Activated CD4-positive, alpha-beta memory T cell treated with anti-CD3 and anti-CD28 coated beads, Interleukin-2, amount 10 ng/mL, durations not matched to agents 7 days and 5 days (primary cell): ENCODE results near the gene MARCHF11. TPM values are rescaled to one million over a fixed set of nuclear protein-coding genes. Genes with fewer than 3 reads are reported as not detected.

Source experiments
- CTCF ChIA-PET: fragments of 350-600 bp; sonication (Branson Sonifier 250); formaldehyde crosslinking; loops from one replicate; lab custom pipeline; 2021; ENCODE audit warnings: antibody characterized with exemption, inconsistent platforms; lab: Charles Lee
- POLR2A ChIA-PET: fragments of 350-600 bp; sonication (Branson Sonifier 250); formaldehyde crosslinking; loops from one replicate; lab custom pipeline; 2021; ENCODE audit warnings: antibody characterized with exemption; lab: Charles Lee
- DNase-seq: peaks from one replicate; pipeline ENCODE4 v3.0.0-alpha.2; 2020
- H3K27ac Mint-ChIP-seq: one replicate; pipeline ENCODE4 v1.8.0; 2021; ENCODE audit warnings: mild to moderate bottlenecking, mixed read lengths
- H3K27me3 Mint-ChIP-seq: one replicate; pipeline ENCODE4 v1.8.0; 2021; ENCODE audit warnings: mixed read lengths
- H3K36me3 Mint-ChIP-seq: one replicate; pipeline ENCODE4 v1.8.0; 2021; ENCODE audit warnings: low read depth, mixed read lengths
- H3K4me1 Mint-ChIP-seq: one replicate; pipeline ENCODE4 v1.8.0; 2021; ENCODE audit warnings: mixed read lengths
- H3K4me3 Mint-ChIP-seq: one replicate; pipeline ENCODE4 v1.8.0; 2021; ENCODE audit warnings: mild to moderate bottlenecking, mixed read lengths
- H3K9me3 Mint-ChIP-seq: one replicate; pipeline ENCODE4 v1.8.0; 2021; ENCODE audit warnings: mixed read lengths
- total RNA-seq, 2 experiments: library from RNA; stranded (reverse); gene quantifications; one replicate each; pipeline ENCODE4 v1.2.3, GENCODE V29; 2021

The MARCHF11 gene
- total RNA-seq, 2 experiments from 2014 or later: not detected

DNA sequence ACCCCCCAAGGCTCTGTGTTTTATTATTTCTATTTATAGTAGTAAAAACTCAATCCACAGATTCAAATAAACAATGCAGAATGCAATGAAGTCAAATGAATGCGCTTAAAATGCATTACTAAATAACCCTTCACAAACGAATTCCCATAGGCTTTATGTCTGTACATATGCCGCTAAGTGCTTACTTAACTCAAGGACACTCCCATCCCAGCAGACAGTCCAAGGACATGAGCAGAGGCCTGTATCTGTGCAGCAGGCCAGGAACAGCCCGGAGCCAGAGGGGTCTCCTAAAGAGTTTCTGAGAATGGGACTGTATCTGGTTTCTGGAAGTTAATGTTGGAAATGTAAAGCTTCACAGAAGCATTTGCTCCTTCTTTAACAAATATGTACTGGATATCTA, 59.8 kb downstream of the MARCHF11 start:
- no peaks in the 10 kb centered on the region for H3K4me1 Mint-ChIP-seq
- ChIA-PET POLR2A (no interaction called here), CTCF (no interaction called here)
- H3K9me3 Mint-ChIP-seq: no peaks in the 10 kb centered on the region
- H3K36me3 Mint-ChIP-seq: no peaks in the 10 kb centered on the region
- H3K27ac Mint-ChIP-seq: no peak overlapping the region
- no peak for DNase-seq
- H3K27me3 Mint-ChIP-seq: no peaks in the 10 kb centered on the region
- no peak overlapping the region for H3K4me3 Mint-ChIP-seq

DNA sequence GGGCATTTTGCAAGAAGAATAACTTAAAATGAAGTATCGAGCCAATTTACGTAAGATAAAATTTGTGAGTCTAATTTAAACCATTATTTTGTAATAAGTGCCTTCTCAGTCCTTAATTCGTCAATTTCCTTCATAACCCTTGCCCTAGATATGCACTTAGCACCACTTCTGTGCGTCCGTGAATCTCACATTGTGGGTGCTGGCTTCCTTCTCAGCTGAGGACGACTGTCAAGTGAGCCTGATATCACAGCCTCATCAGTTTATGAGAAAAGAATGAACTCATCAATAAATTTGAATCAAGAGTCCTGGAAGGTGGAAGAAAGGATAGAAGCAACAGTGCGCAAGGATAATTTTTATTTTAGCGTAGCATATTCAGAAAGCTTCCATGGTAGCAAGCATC, 64.5 kb downstream of the MARCHF11 start:
- Mint-ChIP-seq H3K9me3 (no peaks in the 10 kb centered on the region), H3K4me1 (no peaks in the 10 kb centered on the region), H3K27ac (no peak overlapping the region), H3K4me3 (no peak overlapping the region), H3K36me3 (no peaks in the 10 kb centered on the region), H3K27me3 (no peaks in the 10 kb centered on the region)
- DNase-seq: no peak
- POLR2A ChIA-PET: no interaction called here
- CTCF ChIA-PET: no interaction called here

DNA sequence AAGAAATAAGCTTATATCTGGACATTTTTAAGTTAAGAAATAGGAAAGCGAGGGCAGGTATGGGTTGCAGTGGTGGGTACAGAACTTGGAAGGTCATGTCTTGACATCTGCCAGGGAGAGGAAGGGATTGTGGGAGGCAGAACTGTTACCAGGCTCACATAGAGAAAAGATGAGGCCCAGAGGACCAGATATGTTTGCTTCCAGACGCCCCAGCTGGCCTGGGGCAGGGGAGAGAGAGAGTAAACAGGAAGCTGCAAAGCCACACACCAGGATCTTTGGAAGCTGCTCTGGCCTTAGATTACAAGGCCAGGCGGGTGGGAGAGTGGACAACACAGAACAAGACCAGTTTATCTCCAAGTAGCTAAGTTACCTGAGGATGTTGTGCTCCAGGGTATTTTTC, 71.2 kb downstream of the MARCHF11 start:
- H3K4me3 Mint-ChIP-seq: no peak overlapping the region
- no peak for DNase-seq
- no peaks in the 10 kb centered on the region for H3K4me1 Mint-ChIP-seq
- H3K36me3 Mint-ChIP-seq: no peaks in the 10 kb centered on the region
- ChIA-PET POLR2A (no interaction called here), CTCF (no interaction called here)
- no peak overlapping the region for H3K27ac Mint-ChIP-seq
- H3K27me3 Mint-ChIP-seq: no peaks in the 10 kb centered on the region
- H3K9me3 Mint-ChIP-seq: peaks cover 8% of the 10 kb centered on the region

DNA sequence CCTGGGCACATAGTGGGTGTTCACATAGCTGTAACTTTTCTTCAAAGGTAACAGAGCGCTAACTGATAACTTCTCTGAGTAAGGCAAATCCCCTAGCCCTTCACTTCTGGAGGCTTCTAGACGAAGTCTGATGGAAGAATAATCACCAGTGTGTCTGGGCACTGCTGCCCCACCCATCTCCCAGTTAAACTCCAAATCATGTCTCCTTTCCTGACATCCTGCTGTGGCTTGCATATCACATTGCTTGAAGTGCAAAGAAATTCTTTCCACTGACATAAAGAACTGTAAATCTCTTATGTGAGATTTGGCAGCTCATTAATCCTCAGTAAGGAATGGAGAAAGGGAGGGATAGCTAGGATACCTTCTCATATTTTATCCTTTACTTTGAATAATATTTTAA, 74.6 kb downstream of the MARCHF11 start:
- DNase-seq: no peak
- no peaks in the 10 kb centered on the region for H3K27me3 Mint-ChIP-seq
- H3K36me3 Mint-ChIP-seq: no peaks in the 10 kb centered on the region
- ChIA-PET CTCF (no interaction called here), POLR2A (no interaction called here)
- H3K4me1 Mint-ChIP-seq: no peaks in the 10 kb centered on the region
- H3K27ac Mint-ChIP-seq: no peak overlapping the region
- H3K4me3 Mint-ChIP-seq: no peak overlapping the region
- peaks cover 8% of the 10 kb centered on the region for H3K9me3 Mint-ChIP-seq

DNA sequence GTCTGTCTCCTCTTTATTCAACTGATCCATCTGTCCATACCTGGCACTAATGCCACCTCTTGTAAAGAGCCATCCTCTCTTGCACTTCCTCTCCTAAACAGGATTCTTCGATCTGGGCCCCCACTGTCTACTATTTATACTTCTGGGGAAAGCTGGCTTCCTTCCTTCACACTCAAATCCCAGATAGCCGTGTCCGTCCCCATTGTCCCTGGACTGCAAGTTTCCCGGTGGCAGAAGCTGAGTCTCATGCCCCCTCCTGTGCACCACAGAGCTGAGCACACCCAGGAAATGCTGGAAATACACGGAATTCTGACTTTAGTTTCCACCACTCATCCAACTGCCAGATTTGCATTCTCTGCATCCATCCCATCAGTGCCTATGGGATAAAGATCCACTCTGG, 84.0 kb downstream of the MARCHF11 start:
- Mint-ChIP-seq H3K4me1 (no peaks in the 10 kb centered on the region), H3K36me3 (no peaks in the 10 kb centered on the region), H3K9me3 (no peaks in the 10 kb centered on the region), H3K27ac (no peak overlapping the region), H3K27me3 (no peaks in the 10 kb centered on the region), H3K4me3 (no peak overlapping the region)
- ChIA-PET CTCF (no interaction called here), POLR2A (no interaction called here)
- no peak for DNase-seq

DNA sequence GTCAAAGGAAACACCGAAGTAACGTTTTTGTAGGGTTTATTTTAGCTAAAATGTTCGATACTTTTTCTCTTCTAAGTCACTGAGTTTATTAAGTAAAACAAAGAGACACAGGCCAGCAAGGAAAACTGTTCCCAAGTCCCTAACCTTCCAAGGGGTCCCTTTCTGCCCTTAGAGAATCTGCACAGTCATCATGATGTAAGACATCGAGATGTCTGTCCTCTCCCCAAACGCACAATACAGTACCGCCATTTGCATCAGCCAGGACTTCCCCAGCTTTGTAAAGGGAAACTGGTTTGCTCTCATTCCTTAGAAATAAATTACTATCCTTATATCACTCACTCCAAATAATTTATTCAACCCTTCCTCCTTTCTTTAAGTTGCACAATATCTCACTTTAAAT, 89.3 kb downstream of the MARCHF11 start:
- no peaks in the 10 kb centered on the region for H3K27me3 Mint-ChIP-seq
- H3K9me3 Mint-ChIP-seq: no peaks in the 10 kb centered on the region
- no peaks in the 10 kb centered on the region for H3K36me3 Mint-ChIP-seq
- no peak overlapping the region for H3K4me3 Mint-ChIP-seq
- CTCF ChIA-PET: no interaction called here
- DNase-seq: no peak
- H3K4me1 Mint-ChIP-seq: no peaks in the 10 kb centered on the region
- H3K27ac Mint-ChIP-seq: no peak overlapping the region
- POLR2A ChIA-PET: no interaction called here

DNA sequence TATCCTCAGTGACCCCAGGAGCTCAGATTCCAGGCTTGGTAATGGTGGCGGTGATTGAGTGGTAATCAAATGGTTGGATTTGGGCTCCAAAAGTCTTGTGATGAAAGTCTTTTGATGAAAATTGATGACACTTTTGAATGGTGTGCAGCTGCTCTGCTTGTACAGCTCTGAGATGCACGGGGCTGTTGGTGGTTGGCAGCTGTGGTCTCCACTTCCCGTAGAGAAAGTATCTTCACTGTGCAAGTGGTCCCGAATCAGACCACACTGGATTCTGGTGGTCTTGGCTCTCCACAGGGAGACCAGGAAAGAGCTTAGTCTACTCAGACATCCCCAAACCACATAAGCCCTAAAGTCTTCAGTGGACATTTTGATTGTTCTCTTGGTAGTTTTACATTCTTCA, 96.6 kb downstream of the MARCHF11 start:
- Mint-ChIP-seq H3K36me3 (no peaks in the 10 kb centered on the region), H3K4me3 (no peak overlapping the region), H3K27ac (no peak overlapping the region), H3K4me1 (no peaks in the 10 kb centered on the region), H3K9me3 (peaks cover 2% of the 10 kb centered on the region), H3K27me3 (no peaks in the 10 kb centered on the region)
- ChIA-PET POLR2A (no interaction called here), CTCF (no interaction called here)
- DNase-seq: no peak

DNA sequence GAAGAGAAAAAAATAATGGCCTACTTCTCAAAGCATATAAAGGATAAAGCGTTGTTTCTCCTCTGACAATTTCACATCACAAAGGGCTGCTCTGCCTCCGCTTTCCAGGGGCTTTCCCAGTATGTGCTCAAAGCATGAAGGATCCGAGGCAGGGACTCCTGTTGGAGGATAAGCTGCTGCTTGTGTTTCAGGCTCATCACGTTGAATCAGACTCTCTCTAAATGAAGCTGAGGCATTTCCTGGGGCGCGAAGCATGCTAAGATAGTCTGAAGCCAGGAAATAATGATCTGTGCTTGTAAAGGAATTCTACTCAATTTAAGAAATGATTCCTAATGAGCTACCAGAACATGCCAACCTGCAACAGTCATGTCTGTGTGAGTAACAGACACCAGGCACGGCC, 97.5 kb downstream of the MARCHF11 start:
- CTCF ChIA-PET: no interaction called here
- no peaks in the 10 kb centered on the region for H3K36me3 Mint-ChIP-seq

DNA sequence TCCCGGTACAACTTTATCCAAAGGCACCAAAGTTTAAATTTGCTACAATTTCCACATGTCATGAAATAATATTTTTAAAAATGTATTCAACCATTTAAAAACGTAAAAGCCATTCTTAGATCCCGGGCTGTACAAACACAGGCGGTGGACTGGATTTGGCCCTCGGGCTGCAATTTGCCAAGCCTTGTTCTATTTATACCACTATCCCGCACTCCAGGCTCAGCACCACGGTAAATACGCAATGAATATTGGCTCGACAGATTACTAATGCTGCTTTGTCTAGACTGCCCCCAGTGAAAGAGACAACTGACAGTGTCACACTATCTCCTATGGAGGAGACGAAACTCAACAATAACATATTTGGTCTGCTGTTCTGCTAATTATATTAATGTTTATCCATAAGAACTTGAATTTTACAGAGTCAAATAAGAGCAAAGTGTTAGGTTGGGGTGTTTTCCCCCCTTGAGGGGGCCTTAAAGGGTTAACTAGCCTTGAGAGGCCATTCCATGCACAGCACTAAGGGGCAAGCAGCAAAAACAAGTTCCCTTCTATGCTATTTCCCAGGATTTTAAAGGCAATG, 98.1 kb downstream of the MARCHF11 start:
- DNase-seq: no peak
- H3K36me3 Mint-ChIP-seq: no peaks in the 10 kb centered on the region
- POLR2A ChIA-PET: no interaction called here
- no peak overlapping the region for H3K27ac Mint-ChIP-seq
- H3K27me3 Mint-ChIP-seq: no peaks in the 10 kb centered on the region
- H3K4me3 Mint-ChIP-seq: no peak overlapping the region
- CTCF ChIA-PET: no interaction called here
- H3K9me3 Mint-ChIP-seq: peaks cover 2% of the 10 kb centered on the region
- H3K4me1 Mint-ChIP-seq: no peaks in the 10 kb centered on the region

More for the DNA sequence above, 97.5 kb downstream of the MARCHF11 start:
- POLR2A ChIA-PET: no interaction called here
- H3K4me3 Mint-ChIP-seq: no peak overlapping the region
- H3K27me3 Mint-ChIP-seq: no peaks in the 10 kb centered on the region
- no peak for DNase-seq
- H3K9me3 Mint-ChIP-seq: peaks cover 2% of the 10 kb centered on the region
- H3K27ac Mint-ChIP-seq: no peak overlapping the region
- no peaks in the 10 kb centered on the region for H3K4me1 Mint-ChIP-seq

DNA sequence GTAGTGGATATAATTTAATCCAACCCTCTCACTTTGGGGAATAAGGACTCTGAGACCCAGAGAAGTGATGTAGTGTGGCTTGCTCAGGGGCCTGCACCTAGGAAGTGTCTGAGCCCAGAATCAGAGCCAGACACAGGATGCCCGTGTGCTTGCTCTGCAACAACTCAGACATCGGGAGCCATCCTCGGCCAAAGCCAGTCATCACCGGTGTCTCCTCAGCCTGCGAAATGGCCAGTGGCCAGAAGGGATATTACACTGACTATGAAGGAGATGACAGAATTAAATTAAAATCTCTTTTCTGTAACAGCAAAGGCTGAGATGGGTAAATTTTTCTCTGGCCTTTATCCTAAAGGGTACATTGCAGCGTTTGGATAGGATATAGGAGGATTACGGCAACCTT, 102.9 kb downstream of the MARCHF11 start:
- Mint-ChIP-seq H3K27me3 (no peaks in the 10 kb centered on the region), H3K9me3 (peaks cover 2% of the 10 kb centered on the region), H3K27ac (no peak overlapping the region), H3K4me3 (no peak overlapping the region), H3K36me3 (no peaks in the 10 kb centered on the region), H3K4me1 (no peaks in the 10 kb centered on the region)
- ChIA-PET POLR2A (no interaction called here), CTCF (no interaction called here)
- no peak for DNase-seq

DNA sequence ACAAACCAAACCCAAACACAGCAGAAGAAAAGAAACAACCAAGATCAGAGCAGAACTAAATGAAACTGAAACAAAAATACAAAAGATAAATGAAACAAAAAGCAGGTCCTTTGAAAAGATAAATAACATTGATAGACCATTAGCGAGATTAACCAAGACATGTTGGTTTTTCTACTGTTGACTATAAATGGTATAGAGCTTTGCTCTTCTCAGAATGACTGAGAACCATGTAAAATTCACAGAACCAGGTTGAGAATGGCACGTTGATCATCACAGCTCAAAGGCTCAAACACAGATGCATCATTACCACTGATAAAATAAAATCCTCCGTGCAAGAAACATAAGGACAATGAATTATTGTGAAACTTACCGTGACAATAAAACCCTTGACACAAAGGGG, 105.2 kb downstream of the MARCHF11 start:
- Mint-ChIP-seq H3K4me1 (no peaks in the 10 kb centered on the region), H3K27me3 (no peaks in the 10 kb centered on the region), H3K4me3 (no peak overlapping the region), H3K9me3 (no peaks in the 10 kb centered on the region), H3K36me3 (no peaks in the 10 kb centered on the region), H3K27ac (no peak overlapping the region)
- ChIA-PET POLR2A (no interaction called here), CTCF (no interaction called here)
- no peak for DNase-seq

DNA sequence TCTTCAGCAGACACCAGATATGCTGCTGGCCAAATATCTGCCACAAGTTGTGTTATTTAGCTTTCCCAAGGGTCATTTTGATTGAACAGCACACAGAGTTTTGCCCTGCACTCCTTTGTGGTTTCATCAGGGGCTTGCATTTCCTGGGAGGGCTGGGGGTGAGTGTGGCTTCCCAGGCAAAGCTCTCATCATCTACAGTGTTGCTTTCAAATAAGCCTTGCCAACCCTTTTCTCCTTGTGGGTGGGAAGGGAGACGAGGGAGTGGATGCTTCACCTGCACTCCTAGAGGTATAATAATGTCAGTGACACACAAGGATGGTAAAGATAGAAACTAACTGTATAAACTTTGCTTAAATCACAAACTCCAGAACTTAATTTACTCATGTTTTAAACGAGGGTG, 107.0 kb downstream of the MARCHF11 start:
- no peak overlapping the region for H3K4me3 Mint-ChIP-seq
- no peak overlapping the region for H3K27ac Mint-ChIP-seq

DNA sequence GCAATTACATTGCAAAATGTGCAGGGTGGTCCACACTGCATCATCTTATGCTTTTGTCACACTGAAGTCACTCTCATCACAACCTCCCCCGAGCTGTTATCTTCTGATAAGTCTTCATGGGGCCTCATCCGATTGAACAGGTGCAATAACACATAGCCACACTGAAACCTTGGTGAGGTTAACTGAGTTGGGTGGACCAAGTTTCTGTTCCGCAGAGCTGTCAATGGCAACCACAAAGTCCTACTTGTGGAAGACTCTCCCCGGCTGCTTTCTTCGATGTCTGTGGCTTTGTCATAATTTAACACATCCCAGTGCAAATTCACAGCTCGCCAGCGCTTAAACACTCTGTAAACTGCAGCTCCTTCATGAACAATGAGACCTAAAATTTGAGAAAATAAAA, 112.2 kb downstream of the MARCHF11 start:
- Mint-ChIP-seq H3K4me1 (no peaks in the 10 kb centered on the region), H3K27ac (no peak overlapping the region), H3K36me3 (no peaks in the 10 kb centered on the region), H3K27me3 (no peaks in the 10 kb centered on the region), H3K9me3 (peaks cover 3% of the 10 kb centered on the region), H3K4me3 (no peak overlapping the region)
- ChIA-PET POLR2A (no interaction called here), CTCF (no interaction called here)
- no peak for DNase-seq

More for the DNA sequence above, 107.0 kb downstream of the MARCHF11 start:
- ChIA-PET CTCF (no interaction called here), POLR2A (no interaction called here)
- no peaks in the 10 kb centered on the region for H3K27me3 Mint-ChIP-seq
- no peaks in the 10 kb centered on the region for H3K9me3 Mint-ChIP-seq
- no peaks in the 10 kb centered on the region for H3K36me3 Mint-ChIP-seq
- H3K4me1 Mint-ChIP-seq: no peaks in the 10 kb centered on the region
- no peak for DNase-seq

DNA sequence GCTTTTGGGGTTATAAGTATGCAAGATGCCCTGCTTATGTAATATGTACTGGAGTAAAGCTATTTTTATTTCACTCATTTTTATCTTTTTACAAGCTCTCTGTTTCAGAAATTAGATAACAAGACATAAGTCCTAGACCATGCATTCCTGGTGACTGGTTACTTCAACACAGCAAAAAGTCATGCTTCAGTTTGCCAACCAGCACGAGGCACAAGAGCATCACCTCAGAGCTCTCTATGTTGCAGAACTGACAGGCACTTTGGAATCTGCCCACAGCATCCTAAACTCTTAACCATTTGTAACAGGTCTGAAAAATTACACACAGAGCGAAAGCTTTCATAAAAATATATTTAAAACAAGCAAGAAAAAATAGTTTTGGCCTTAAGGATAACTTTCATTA, 112.8 kb downstream of the MARCHF11 start:
- Mint-ChIP-seq H3K4me1 (no peaks in the 10 kb centered on the region), H3K9me3 (peaks cover 3% of the 10 kb centered on the region), H3K27ac (no peak overlapping the region), H3K4me3 (no peak overlapping the region), H3K36me3 (no peaks in the 10 kb centered on the region), H3K27me3 (no peaks in the 10 kb centered on the region)
- POLR2A ChIA-PET: no interaction called here
- no peak for DNase-seq
- CTCF ChIA-PET: no interaction called here
